HK-2 (cell line): ENCODE measurements around the gene WBP11.
A peak's percentile ranks its signal among the peaks of the same experiment; 100 is the strongest.

ENCODE experiments used
- DNase-seq: peaks from one replicate; pipeline ENCODE4 v3.0.0-alpha.2; 2018; ENCODE audit not compliant: unreplicated experiment

WBP11 gene

DNA sequence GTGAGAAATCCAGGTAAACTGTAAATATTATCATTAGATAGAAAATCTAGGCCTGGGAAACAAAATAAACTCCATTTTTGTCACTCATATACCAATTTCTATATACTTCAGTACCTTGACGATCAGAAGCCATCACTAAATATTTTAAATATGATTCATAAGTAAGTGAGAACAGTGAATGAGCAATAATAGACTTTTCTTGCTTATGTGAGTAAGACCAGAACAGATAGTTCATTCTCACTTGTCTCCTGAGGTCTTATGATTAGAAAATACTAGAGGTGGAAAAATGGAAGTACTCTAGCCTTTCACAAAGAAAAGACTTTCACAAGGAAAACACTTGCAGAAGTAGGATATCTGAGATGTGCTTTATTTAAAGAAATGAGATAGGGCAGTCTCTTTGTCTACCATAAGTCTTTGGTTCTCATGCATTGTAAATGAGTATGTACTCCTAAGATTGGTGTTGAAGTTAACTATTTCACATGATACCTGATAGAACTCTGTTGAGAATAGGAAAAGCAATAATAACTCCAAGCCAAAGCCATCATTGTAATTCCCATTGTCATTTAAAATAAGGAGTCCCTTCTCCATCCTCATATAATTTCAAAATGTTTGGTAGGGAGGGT lies 20.8 kb upstream of the WBP11 start:
- DNase-seq = no peak

DNA sequence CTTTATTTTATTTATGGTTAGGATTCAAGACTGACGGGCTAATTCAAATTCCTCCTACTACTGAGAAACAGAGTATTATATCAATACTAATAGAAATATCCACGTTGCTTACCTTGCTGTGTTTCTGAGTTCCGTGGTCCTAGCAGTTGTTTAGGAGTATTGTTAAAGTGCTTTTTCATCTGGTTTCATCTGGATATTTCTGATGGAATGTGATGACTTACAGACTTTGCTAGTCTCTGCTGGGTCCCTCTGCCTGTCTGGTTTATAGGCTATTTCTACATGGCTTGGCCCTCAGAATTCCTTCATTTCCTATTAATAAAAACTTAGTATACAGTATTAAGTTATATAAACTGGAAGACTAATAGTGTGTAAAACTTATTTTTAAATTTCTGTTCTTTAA lies 10.7 kb upstream of the WBP11 start, which contains the start of gene SMCO3:
Gene SMCO3 (minus strand): TSS at position 169 of the 400 bp plus-strand sequence. CDS start 7,502 bp downstream, outside the sequence.
- no peak for DNase-seq

DNA sequence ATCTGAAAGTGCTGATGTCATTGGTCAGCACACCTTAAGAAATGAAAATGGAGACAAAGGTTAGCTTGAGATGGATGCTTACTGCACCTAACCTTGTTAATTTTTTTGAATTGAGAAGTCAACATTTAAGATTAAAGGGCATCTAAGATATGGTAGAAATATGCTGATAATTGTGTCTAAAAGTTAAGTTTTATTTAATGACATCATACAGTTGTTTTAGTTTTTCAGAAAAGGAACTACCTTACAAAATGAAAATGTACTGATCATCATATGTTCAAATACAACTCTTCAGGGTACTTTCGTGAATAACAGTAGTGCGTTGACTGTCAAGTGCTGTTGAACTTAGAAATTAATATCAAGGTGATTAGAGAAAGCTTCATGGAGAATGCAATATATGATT lies 8.2 kb upstream of the WBP11 start:
- no peak for DNase-seq

DNA sequence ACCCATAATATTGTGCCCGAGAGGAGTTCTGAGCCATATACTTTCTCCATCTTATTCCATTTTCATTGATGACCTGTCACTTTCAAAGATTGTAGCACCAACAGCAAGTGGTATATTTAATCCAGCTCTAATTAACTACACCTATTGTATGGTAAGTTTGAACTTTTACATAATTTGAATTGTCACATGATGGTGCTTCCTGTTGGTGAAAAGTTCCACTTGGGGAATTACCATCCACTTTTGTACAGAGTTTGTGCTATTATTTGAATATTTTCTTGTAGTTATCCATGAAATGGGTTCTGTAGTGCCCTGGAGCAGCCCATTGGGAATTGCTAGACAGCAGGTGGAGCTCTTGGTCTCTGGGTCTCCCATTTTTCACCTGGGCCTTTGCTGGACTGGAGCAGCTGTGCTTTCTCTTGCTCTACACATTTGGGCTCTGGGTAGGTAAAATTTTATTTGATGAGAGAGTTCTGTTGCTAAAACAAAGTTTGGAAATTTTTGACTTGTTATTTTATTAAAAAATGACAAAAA lies 7.7 kb upstream of the WBP11 start:
- DNase-seq = peak; percentile 26

DNA sequence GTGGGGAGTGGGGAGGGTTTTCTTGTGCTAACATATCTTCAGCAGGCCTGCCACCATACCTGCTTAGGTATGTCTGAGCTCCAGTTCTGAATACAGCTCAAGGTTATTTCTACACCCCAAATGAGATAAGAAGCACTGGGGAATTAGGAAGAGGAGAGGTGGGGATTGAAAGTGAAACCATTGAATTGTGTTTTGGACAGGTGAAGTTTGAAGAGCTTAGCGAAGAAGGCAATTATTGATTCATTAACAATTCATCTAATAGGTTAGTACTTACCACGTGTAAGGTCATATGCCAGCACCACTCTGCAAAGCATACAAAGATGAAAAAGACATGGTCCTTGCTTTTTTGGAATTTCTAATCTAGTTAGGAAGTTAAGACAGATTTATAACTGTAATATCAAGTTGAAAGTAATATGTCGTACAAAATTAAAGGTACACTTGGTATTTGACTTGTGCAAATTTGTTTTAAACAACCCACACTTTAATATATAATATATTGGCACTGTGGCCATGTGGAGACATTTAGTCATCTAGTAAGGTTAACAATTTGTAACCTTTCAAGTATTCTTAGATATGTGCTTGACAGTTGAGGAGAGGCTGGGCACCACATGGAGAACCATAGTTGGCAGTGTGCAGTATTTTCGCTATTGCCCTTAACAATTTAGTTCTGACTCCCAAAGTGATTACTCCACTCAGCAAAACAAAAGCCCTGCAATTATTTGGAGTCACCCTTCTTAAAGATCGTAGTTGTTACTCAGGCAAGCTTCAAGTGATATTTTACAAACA lies 7.1 kb upstream of the WBP11 start:
- DNase-seq = no peak

DNA sequence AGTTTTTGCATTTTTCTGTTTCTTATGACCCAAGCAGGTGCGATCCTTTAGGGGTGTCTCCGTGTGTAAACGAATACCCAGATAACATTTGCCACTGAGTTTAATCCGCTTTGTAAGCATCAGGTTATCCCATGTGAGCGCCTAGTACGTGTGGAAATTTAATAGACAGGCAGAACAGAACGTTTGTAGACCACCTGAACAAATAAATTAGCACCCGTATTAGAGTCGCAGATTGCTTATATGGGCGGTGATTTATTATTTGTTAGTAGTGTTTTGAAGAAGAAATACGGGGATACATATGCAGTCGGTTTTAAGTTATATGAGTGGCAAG lies 517 bp upstream of the WBP11 start:
- no peak for DNase-seq

DNA sequence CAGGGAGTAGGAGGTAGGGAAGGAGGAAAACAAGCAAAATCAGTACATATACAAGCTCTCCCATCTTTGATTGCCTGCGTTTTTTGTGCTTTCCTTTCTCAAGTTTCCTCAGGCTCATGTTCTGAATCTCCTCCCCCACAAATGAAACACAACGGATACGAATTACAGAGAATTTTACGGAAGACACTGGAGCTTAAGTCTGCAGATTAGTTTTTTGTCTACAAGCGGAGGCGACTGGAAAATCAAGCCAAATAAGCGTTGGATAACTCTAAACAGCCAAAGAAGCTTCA lies 612 bp downstream of the WBP11 start:
- no peak for DNase-seq

DNA sequence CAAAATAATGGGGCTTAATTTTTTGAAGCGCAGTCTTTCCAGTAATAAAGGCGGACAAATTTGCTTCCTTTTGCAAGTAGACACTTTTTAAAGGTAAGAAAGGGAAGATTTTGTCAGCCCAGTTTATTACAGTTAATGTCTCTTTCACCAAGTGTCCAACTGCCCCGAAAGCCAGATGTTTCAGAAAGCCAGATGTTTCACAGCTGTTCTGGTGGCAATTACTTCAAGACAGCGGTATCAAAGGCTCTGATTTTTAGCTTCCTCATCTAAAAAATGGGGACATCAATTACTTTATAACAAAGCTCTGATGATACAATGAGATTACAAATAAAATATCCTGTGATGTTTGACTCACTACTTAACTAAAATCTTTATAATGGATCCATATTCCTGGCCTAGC lies 1.0 kb downstream of the WBP11 start:
- no peak for DNase-seq

DNA sequence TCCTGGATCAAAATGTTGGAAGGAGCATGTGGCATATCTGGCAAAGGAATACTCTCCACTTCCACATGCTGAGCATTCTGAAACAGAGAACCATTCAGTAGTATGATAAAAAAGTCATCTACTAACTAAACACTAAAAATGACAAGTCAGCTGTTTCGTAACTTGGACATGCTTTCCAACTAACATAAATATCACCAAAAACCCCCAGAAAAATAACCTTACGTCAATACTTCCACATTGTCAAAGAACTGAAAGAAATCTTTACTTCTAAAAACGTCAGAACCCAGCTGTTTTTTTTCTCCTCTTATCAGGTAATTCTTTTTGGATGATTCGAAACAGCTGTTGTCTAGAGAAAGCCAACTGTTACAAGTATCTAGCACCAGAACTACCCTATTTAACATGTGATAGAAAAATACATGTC lies 8.2 kb downstream of the WBP11 start:
- no peak for DNase-seq

DNA sequence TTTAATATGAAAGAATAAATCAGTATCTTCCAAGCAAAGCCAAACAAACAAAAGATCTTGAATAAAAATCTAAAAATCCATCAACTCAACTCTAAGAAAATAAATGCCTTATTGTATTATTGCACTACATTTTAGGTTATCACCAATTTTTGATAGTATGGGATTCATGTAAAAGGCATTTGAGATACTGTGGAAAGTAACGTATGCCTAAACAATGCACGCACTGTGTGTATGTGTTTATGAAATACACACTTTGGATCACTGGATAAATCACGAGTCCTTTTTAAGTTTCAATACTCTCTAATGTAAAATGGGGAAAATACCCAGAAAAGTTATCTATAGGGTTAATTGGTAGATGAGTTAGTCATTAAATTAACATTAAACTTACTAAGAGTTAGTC lies 17.7 kb downstream of the WBP11 start:
- no peak for DNase-seq

DNA sequence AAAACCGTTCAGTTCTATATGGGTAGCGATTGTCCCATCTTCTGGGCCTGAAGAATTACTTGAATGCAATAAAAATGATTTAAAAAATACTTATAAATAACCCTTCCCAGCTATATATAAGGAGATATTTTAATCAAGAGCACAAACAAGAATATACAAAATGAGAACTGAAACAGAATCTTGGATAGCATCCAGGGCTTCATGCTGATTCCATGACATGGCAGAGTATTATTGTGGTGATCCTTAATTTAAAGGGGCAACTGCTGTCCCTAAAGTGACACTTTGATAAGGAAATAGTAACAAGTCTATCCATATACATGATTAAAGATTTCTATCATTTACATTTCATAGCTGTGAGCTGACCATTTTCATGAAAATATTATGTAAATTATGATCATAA lies 18.8 kb downstream of the WBP11 start:
- no peak for DNase-seq

DNA sequence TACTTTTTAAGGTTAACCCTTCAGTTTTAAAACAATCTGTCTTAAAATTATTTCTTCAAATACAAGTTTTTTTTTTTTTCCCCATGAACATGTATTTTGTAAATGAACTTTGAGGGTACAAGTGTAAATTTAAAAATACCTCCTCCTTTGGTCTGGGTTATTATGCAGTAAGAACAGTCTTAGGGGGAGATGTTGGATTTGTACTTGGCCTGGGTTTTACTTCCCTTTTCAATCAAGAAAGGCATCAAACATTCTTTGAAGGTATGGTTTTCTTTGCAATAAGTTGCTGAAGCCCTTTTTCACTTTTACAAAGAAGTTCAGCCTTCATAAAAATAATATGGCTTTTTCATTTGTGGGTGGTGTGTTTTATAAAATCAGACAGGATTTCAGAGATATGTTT lies 20.5 kb downstream of the WBP11 start:
- DNase-seq = no peak

DNA sequence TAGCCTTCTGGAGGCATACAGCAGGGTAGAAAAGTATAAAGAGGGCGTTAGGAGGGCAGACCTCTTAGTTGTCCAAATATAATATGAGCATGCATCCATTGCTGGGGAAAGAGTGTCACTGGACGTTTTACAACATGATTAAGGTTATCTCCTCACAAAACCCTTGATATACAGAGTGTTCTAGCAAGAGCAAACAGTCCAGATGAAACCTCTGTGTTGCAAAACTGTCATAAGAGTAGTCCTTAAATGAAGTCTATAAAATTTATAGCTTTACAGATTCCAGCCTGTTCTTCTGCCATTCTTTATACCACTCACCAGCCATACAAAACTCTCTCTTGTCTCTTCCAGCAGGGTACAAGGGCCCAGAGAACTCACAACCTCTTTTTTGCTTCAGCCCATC lies 21.7 kb downstream of the WBP11 start:
- no peak for DNase-seq

DNA sequence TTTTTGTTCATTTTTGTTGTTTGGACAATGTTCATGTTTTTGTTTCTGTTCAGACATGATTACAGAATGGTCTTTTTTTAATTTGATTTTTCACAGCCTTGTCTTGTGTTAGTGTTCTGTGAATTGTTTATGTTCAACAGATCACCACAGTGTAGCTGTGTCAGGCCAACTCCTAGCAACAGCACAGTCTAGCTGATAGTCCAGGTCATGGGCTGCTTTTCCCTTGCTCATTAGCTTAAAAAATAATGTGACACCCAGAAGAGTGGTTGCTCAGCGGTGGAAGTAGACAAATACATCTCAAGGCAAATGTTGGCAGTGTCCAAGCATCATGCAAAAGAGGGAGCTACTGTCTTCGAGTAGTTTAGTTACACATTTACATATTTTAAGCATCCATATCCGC lies 22.4 kb downstream of the WBP11 start:
- DNase-seq = no peak

DNA sequence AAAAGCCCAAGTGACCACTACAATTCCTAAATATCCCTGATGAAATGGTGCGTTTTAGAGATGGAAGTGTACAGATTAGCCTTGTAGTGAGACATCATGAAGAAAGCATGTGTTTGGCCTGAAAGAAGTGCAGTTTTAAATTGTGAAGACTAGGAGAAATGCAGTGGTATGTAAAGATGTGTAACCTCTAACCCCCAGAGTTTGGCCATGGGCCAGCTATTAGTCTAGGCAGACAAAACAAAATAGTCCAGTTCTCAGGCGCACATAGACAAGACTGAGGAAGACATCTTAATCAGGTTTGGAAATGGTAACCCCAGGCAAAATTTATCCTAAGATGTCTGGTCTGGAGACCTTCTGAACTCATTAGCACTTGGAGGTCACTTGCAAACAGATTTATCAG lies 23.4 kb downstream of the WBP11 start:
- DNase-seq = no peak

DNA sequence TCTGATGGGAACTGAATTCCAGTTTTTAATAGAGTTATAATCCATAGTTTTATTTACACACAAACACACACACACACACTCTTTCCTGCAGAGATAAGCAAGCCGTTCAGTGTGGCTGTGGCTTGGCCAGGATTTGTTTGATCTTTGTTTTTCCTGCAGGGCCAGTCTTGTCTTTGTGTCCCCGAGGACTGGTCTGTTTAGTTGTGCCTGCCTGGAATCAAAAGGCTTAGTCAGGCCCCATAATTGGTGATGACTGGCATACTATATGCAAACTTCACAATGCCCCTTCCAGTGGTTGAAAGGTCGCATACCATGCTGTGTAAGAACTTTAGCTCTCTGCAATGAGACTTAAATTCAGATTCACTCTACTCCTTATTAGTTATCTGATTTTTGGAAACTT lies 26.0 kb downstream of the WBP11 start:
- no peak for DNase-seq

DNA sequence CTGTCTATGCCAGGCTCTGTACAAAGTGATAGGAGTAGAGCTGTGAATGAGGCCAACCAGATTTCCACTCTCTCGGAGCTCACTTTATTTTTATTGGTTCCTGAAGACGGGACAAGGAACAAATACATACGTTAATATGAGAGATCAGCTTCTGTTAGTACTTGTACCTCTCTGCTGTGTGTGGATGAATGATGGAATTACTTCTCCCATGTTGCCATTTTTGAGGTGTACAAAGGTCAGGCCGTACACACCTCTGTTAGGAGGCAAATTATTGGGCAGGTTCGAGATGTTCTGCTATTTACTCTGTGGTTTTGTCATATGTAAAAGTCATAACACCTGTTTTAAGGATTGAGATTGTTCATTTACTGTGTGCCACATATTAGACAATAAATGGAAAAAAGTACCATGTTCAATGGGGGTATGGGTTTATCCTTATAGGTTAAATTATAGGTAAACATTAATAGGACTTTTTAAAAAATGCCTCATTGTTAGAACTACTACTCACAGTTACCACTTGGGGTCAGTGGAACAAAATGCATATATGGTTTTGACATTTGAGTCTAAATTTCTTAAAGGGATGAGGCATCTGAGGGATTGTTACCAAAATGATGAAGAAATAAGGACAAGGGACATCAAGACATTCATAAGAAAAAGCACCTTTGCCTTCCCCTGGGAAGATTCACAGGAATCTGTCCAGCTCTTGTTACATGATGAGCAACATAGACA lies 26.9 kb downstream of the WBP11 start:
- DNase-seq = no peak

DNA sequence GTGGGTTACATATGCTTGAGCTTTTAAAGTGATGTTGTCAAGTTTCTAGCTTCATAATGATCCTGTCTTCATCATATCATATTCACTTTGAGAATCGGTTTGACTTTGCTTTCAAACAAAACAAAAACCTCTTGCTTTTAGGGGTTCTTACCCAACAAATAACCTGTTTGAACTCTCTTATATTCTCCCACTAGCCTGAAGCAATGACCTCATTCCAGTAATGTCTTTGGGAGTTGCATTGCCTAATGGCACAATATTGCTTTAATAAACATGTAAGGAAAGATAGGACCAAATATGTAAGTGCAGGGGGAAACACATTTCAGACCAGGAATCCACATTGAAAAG lies 27.7 kb downstream of the WBP11 start:
- DNase-seq = no peak

DNA sequence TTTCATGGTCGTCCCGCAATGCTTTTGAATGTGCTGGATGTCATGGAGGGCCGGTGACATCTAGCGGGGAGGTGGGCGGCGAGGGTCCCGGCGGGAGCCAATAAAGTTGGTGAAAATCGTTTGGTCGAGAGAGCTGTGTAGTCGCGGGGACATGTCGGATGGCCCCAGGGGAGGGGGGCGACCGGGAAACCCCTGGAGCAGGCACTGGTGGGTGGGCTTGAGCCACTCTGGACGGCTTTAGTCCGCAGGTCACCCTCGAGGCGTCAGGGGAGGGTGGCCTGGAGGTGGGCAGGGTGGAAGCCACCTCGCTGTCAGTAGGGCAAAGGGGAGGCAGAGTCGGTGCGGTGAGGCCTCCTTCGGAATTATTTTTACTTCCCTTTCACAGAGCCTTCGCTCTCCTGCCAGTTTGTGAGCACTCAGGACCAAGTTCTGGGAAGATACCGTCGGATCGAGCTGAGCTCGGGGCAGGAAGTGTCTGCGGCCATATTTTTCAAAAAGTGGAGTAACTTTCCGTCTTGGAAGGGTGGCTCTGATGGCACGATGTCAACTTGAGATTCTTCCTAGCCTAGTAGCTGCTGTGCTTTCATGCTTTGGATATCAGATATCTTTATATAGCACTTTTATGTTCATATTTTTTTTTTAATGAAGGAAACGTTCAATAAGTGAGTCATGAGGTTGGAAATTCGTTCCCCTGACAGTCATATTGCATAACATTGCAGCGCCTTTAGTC lies 28.2 kb downstream of the WBP11 start:
- peak; percentile 40 for DNase-seq

DNA sequence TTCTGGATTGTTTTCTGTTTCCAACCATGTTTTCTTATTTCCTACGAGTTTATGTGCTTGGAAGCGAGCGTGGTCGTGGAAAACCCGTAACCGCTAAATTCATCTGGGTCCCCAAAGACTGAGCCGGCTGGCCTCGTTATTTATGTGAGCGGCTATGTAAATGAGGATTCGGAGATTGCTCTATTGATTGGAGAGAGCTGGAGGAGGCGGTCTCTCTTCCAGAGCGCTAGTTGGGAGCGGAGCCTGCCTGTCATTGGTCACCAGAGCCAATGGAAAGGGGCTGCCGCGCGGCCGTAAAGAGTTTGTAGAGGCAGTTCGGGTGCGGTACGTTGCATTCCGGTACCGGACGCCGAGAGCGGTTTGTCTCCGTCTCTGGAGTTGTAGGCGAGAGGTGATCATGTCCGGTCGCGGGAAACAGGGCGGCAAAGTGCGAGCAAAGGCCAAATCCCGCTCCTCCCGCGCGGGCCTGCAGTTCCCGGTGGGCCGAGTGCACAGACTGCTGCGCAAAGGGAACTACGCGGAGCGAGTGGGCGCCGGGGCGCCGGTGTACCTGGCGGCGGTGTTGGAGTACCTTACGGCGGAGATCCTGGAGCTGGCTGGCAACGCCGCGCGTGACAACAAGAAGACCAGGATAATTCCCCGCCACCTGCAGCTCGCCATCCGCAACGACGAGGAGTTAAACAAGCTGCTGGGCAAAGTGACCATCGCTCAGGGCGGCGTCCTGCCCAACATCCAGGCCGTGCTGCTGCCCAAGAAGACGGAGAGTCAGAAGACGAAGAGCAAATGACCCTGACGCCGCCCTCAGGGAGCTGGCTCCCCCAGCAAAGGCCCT lies 29.0 kb downstream of the WBP11 start:
- peak; percentile 93 for DNase-seq

DNA sequence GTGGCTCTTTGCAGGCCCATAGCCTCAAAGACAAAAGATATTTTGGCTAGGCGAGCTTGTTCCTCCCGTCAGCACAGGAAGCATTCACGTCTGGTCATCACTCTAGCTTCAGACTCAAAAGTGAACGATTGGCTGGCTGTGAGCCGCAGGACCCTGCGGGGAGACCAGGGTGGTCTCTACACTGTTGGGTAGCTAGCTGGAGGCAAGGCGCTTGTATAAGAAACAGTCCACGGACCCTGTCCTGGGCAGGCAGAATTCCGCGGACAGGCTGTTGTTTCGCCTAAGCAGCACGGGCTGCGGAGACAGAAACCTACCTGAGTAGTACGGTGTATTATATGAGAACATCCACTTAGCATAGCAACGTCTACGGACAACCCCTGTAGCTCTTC lies 29.6 kb downstream of the WBP11 start:
- no peak for DNase-seq

DNA sequence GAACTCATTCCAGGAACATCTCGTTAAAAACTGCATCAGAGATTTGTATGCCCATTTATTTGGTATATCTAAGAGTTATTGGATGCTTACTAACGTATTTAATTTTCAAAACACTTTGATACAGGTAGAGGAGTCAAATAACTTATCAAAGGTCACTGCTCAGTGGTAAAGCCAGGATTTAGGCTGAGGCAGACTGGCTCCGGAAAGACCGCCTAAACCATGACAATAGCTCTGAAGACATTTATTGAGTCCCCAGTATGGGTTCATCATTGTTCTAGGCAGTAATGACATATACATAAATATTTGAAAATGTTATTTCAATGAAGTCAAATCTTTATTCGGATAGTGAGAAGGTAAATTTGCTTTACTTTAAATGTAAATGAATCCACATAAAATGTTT lies 30.3 kb downstream of the WBP11 start:
- DNase-seq = no peak
